ENCODE measurements around the gene CD274. TPM values are rescaled to one million over a fixed set of nuclear protein-coding genes. Genes with fewer than 3 reads are reported as not detected.

Gene CD274
- total RNA-seq = 10.5 and 17.7 TPM in 2 replicates

GRCh38 chr9:5450359-5451091 is at the start of gene CD274:
CD274 (plus strand) TSS chr9:5450542; CDS start chr9:5456114, 5,572 bp downstream.

GRCh38 chr9:5437254-5438216 is 12.8 kb upstream of the CD274 start, which contains the start of gene PLGRKT:
PLGRKT (minus strand) TSS chr9:5437925; CDS start chr9:5431977, 5,948 bp downstream.

GRCh38 chr9:5510360-5510931 is 60.1 kb downstream of the CD274 start, which contains the start of gene PDCD1LG2:
PDCD1LG2 (plus strand) TSS chr9:5510531; CDS start chr9:5522547, 12,016 bp downstream.

Other genes with a start within 250 kb of the CD274 start
- not detected in 2 replicates for gene INSL4, start 219.1 kb upstream of the CD274 start, total RNA-seq
- gene RLN2, start 145.8 kb upstream of the CD274 start, total RNA-seq = 0.25 and 0.33 TPM in 2 replicates
- gene RLN1, start 110.7 kb upstream of the CD274 start, total RNA-seq = 0.22 TPM in 1 of 2 replicates, not detected in the other
- 23.6 and 34.0 TPM in 2 replicates for gene PLGRKT, start 12.6 kb upstream of the CD274 start, total RNA-seq
- gene PDCD1LG2, start 60.0 kb downstream of the CD274 start, total RNA-seq = 10.1 and 13.6 TPM in 2 replicates
- 42.3 and 51.5 TPM in 2 replicates for gene RIC1, start 178.6 kb downstream of the CD274 start, total RNA-seq

Measured in uterine smooth muscle cell (primary cell).